ENCODE data around the gene ETV7. TPM values are rescaled to one million over a fixed set of nuclear protein-coding genes. Genes with fewer than 3 reads are reported as not detected.

The ETV7 gene
- total RNA-seq, 2 donors from 2014 or later: 0.74 to 1.8 TPM

DNA sequence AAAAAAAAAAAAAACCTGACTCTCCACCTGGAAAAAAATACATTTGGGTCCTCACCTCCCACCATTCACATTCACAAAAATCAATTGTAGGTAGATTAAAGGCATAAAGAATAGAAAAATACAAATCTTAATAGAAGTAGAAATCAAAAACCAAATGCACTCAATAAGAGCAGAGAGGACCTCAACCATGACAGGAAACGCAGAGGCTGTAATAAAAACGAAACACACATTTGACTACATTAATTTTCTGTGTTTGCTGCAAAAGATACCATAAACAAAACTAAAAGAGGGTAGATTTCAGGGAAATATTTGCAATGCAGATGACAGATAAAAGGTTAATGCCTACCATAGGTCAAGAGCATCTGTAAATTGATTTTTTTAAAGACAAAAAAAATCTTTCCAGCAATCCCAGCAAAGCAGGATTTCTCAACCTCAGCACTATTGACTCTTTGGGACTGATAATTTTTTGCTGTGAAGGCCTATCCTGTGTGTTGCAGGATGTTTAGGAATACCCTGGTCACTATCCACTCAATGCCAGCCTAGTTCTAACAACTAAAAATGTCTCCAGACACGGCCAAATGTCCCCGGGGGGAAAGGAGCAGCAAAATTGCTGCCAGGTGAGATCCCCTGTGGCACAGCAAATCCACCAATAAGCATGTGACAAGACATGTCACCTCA, 9.1 kb downstream of the ETV7 start:
- H3K9me3 ChIP-seq: no peaks in the 10 kb centered on the region
- intact Hi-C loops (cut with DNase I): no loop called here
- TF ChIP-seq POLR2A (IDR thresholded peaks at IDR 0.05) (no peak), POLR2AphosphoS5 (IDR thresholded peaks at IDR 0.05) (no peak)

GRCh38 chr6:36377594-36377993, 9.9 kb downstream of the ETV7 start:
- H3K27me3 ChIP-seq (replicated peaks; ENCODE audit: insufficient read depth): no peaks in the 10 kb centered on the region
- WGBS: 42% methylated on average over 5 of the region's 5 CpGs
- intact Hi-C loops (cut with DNase I): no loop called here

More for the DNA sequence above, 9.1 kb downstream of the ETV7 start:
- no peak for DNase-seq (ENCODE audit: low spot score)
- no peaks in the 10 kb centered on the region for H3K27me3 ChIP-seq (replicated peaks; ENCODE audit: insufficient read depth)
- WGBS: 84% methylated on average over 4 of the region's 4 CpGs
- no peaks in the 10 kb centered on the region for H3K4me1 ChIP-seq (replicated peaks)
- H3K27ac ChIP-seq: no peak overlapping the region
- no peaks in the 10 kb centered on the region for H3K36me3 ChIP-seq
- H3K4me3 ChIP-seq: no peak overlapping the region

GRCh38 chr6:36376742-36377141, 10.7 kb downstream of the ETV7 start:
- no peaks in the 10 kb centered on the region for H3K36me3 ChIP-seq
- no peaks in the 10 kb centered on the region for H3K9me3 ChIP-seq
- no peak overlapping the region for H3K4me3 ChIP-seq
- TF ChIP-seq POLR2A (IDR thresholded peaks at IDR 0.05) (no peak), POLR2AphosphoS5 (IDR thresholded peaks at IDR 0.05) (no peak)
- intact Hi-C loops (cut with DNase I): no loop called here
- H3K27me3 ChIP-seq (replicated peaks; ENCODE audit: insufficient read depth): no peaks in the 10 kb centered on the region
- H3K27ac ChIP-seq: no peak overlapping the region
- DNase-seq (ENCODE audit: low spot score): no peak
- H3K4me1 ChIP-seq (replicated peaks): no peaks in the 10 kb centered on the region
- WGBS: 85% methylated on average over 8 of the region's 8 CpGs

More at GRCh38 chr6:36377594-36377993, 9.9 kb downstream of the ETV7 start:
- no peak for TF ChIP-seq POLR2AphosphoS5 (IDR thresholded peaks at IDR 0.05)
- no peak for TF ChIP-seq POLR2A (IDR thresholded peaks at IDR 0.05)
- no peak for TF ChIP-seq CTCF (IDR thresholded peaks at IDR 0.05)
- H3K4me1 ChIP-seq (replicated peaks): no peaks in the 10 kb centered on the region
- no peak overlapping the region for H3K27ac ChIP-seq
- DNase-seq (ENCODE audit: low spot score): no peak
- no peaks in the 10 kb centered on the region for H3K9me3 ChIP-seq
- H3K4me3 ChIP-seq: no peak overlapping the region
- H3K36me3 ChIP-seq: no peaks in the 10 kb centered on the region

- H3K9me3 ChIP-seq: no peaks in the 10 kb centered on the region
- TF ChIP-seq POLR2AphosphoS5 (IDR thresholded peaks at IDR 0.05) (no peak), CTCF (IDR thresholded peaks at IDR 0.05) (no peak), POLR2A (IDR thresholded peaks at IDR 0.05) (no peak)
- no peak overlapping the region for H3K27ac ChIP-seq
- H3K4me1 ChIP-seq (replicated peaks): no peaks in the 10 kb centered on the region
- no peak overlapping the region for H3K4me3 ChIP-seq
- WGBS: 93% methylated on average over 8 of the region's 8 CpGs
- intact Hi-C loops (cut with DNase I): no loop called here
- no peak for DNase-seq (ENCODE audit: low spot score)
- no peaks in the 10 kb centered on the region for H3K36me3 ChIP-seq
- no peaks in the 10 kb centered on the region for H3K27me3 ChIP-seq (replicated peaks; ENCODE audit: insufficient read depth)
These were observed 11.3 kb downstream of the ETV7 start for GRCh38 chr6:36376183-36376582.

- TF ChIP-seq POLR2AphosphoS5 (IDR thresholded peaks at IDR 0.05): no peak
- no peak for TF ChIP-seq CTCF (IDR thresholded peaks at IDR 0.05)
- TF ChIP-seq POLR2A (IDR thresholded peaks at IDR 0.05): no peak
- Histone ChIP-seq H3K27me3 (replicated peaks; ENCODE audit: insufficient read depth) (no peaks in the 10 kb centered on the region), H3K4me1 (replicated peaks) (no peaks in the 10 kb centered on the region), H3K27ac (no peak overlapping the region), H3K4me3 (no peak overlapping the region), H3K36me3 (no peaks in the 10 kb centered on the region), H3K9me3 (no peaks in the 10 kb centered on the region)
- DNase-seq (ENCODE audit: low spot score): no peak
- intact Hi-C loops (cut with DNase I): no loop called here
- WGBS: 94% methylated on average over 20 of the region's 20 CpGs
These were observed 11.8 kb downstream of the ETV7 start for GRCh38 chr6:36375644-36376155.

DNA sequence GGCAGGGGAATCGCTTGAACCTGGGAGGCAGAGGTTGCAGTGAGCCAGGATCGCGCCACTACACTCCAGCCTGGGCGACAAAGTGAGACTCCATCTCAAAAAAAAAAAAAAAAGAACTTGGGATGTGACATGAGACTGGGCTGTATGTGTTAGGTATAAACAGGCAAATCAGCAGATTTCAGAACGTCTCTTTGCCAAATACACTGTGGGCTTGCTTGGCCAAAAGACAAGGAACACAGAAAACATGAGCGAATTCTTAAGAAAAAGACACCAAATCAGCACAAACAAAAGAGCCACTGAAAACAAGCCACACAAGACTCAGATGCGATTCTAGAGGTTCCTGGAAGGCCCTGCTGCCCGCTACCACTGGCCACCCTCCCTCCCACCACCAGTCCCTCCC, 12.5 kb downstream of the ETV7 start:
- TF ChIP-seq POLR2A (IDR thresholded peaks at IDR 0.05) (no peak), POLR2AphosphoS5 (IDR thresholded peaks at IDR 0.05) (no peak), CTCF (IDR thresholded peaks at IDR 0.05) (no peak)
- H3K27ac ChIP-seq: no peak overlapping the region
- WGBS: 82% methylated on average over 8 of the region's 8 CpGs
- no peak for DNase-seq (ENCODE audit: low spot score)
- H3K4me3 ChIP-seq: no peak overlapping the region
- intact Hi-C loops (cut with DNase I): no loop called here
- no peaks in the 10 kb centered on the region for H3K36me3 ChIP-seq
- no peaks in the 10 kb centered on the region for H3K9me3 ChIP-seq
- no peaks in the 10 kb centered on the region for H3K27me3 ChIP-seq (replicated peaks; ENCODE audit: insufficient read depth)
- no peaks in the 10 kb centered on the region for H3K4me1 ChIP-seq (replicated peaks)

Measured in prostate gland (tissue), 2 donors.